A673 (cell line): Measurements from ENCODE around the gene CCBE1. TPM values are rescaled to one million over a fixed set of nuclear protein-coding genes. Genes with fewer than 3 reads are reported as not detected.

Experiments used
- BruUV-seq: library from RNA; stranded (reverse); fragments of 400-500 nt; replicated peaks from 2 replicates; lab custom pipeline; 2021; lab: Mats Ljungman, UMichigan
- CTCF ChIA-PET: fragments of 300-600 bp; sonication (Branson Sonifier 250); formaldehyde crosslinking; loops from one replicate; lab custom pipeline; 2022; ENCODE audit warnings: antibody characterized with exemption; lab: Charles Lee
- POLR2A ChIA-PET: fragments of 300-600 bp; sonication (Branson Sonifier 250); formaldehyde crosslinking; loops from one replicate; lab custom pipeline; 2022; ENCODE audit warnings: antibody characterized with exemption; ENCODE audit not compliant: low non-redundant PET; lab: Charles Lee
- DNase-seq: peaks from one replicate; pipeline ENCODE4 v3.0.0-alpha.2; 2015; ENCODE audit warnings: low spot score
- H3K27ac ChIP-seq: fragments of 200-600 bp; sonication (generic); 2 replicates; pipeline ENCODE4 v1.5.1; 2016; ENCODE audit warnings: mixed run types, low read depth, mild to moderate bottlenecking, mixed read lengths, antibody characterized with exemption, low read length; ENCODE audit not compliant: poor library complexity, severe bottlenecking
- H3K27me3 ChIP-seq: fragments of 200-600 bp; sonication (generic); replicated peaks from 2 replicates; pipeline ENCODE4 v1.6.1; 2017; ENCODE audit warnings: mixed run types, low read depth, mild to moderate bottlenecking, mixed read lengths, antibody characterized with exemption, low read length; ENCODE audit not compliant: insufficient read depth, poor library complexity
- H3K36me3 ChIP-seq: fragments of 200-600 bp; sonication (generic); 2 replicates; pipeline ENCODE4 v1.6.1; 2016; ENCODE audit warnings: mixed run types, mild to moderate bottlenecking, mixed read lengths, antibody characterized with exemption, low read length; ENCODE audit not compliant: insufficient read depth, poor library complexity, severe bottlenecking
- H3K4me1 ChIP-seq: fragments of 200-600 bp; sonication (generic); 2 replicates; pipeline ENCODE4 v1.6.1; 2017; ENCODE audit warnings: mixed run types, mild to moderate bottlenecking, mixed read lengths, antibody characterized with exemption, low read length; ENCODE audit not compliant: insufficient read depth, poor library complexity, severe bottlenecking
- H3K4me3 ChIP-seq: fragments of 200-600 bp; sonication (generic); 2 replicates; pipeline ENCODE4 v1.5.1; 2016; ENCODE audit warnings: low read depth, mixed run types, mild to moderate bottlenecking, mixed read lengths, low read length; ENCODE audit not compliant: poor library complexity, severe bottlenecking
- H3K9me3 ChIP-seq: fragments of 200-600 bp; sonication (generic); 2 replicates; pipeline ENCODE4 v1.6.1; 2016; ENCODE audit warnings: mixed run types, low read depth, mild to moderate bottlenecking, mixed read lengths, antibody characterized with exemption, low read length; ENCODE audit not compliant: poor library complexity, severe bottlenecking
- EZH2 ChIP-seq: fragments of 200-600 bp; sonication (generic); IDR thresholded peaks from 2 replicates; pipeline ENCODE4 v1.6.1; 2017; ENCODE audit warnings: borderline replicate concordance, low read depth, mild to moderate bottlenecking, mixed read lengths, antibody characterized with exemption, low read length; ENCODE audit not compliant: poor library complexity, severe bottlenecking
- intact Hi-C: fragments of 100-400 bp; cut with micrococcal nuclease; formaldehyde crosslinking; loops from one replicate; pipeline ENCODE4 v1.10.0; 2022; ENCODE audit not compliant: unreplicated experiment
- total RNA-seq: library from RNA; stranded (reverse); gene quantifications from 2 replicates; pipeline ENCODE4 v1.2.3, GENCODE V29; 2021
- TF ChIP-seq, protein P1 (sequence below): fragments of 300-800, 200-600 bp; sonication (generic); conservative IDR thresholded peaks from 2 replicates; pipeline ENCODE4 v1.5.1; 2017; ENCODE audit warnings: low read depth, mild to moderate bottlenecking, antibody characterized with exemption, low read length, moderate library complexity, mixed read lengths

The CCBE1 gene
- total RNA-seq, 1 experiment from 2014 or later = not detected

DNA sequence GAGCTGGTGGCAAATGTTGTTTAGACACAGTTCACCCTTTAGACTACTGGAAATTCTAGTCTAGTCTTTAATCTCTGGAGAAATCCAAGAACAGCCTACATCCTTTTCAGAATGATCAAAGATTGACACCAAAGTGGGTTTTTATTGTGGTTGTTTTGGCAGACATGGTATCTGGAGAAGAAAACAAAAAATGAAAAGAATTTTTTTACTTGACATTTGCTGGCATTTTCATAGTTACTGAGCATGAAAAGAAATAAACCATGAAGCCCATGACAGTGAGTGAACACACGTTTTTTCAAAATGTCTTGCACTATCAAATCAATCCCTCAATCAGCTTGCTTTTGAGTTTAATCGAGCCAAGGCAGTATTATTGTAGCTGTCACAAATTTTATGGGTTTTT lies 125.3 kb downstream of the CCBE1 start:
- Histone ChIP-seq H3K9me3 (no peaks in the 10 kb centered on the region), H3K4me3 (no peak overlapping the region), H3K27me3 (no peaks in the 10 kb centered on the region), H3K27ac (no peak overlapping the region), H3K4me1 (no peaks in the 10 kb centered on the region), H3K36me3 (no peaks in the 10 kb centered on the region)
- TF ChIP-seq, protein P1, sequence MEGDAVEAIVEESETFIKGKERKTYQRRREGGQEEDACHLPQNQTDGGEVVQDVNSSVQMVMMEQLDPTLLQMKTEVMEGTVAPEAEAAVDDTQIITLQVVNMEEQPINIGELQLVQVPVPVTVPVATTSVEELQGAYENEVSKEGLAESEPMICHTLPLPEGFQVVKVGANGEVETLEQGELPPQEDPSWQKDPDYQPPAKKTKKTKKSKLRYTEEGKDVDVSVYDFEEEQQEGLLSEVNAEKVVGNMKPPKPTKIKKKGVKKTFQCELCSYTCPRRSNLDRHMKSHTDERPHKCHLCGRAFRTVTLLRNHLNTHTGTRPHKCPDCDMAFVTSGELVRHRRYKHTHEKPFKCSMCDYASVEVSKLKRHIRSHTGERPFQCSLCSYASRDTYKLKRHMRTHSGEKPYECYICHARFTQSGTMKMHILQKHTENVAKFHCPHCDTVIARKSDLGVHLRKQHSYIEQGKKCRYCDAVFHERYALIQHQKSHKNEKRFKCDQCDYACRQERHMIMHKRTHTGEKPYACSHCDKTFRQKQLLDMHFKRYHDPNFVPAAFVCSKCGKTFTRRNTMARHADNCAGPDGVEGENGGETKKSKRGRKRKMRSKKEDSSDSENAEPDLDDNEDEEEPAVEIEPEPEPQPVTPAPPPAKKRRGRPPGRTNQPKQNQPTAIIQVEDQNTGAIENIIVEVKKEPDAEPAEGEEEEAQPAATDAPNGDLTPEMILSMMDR = no peak
- TF ChIP-seq EZH2 = no peak
- POLR2A ChIA-PET = no interaction called here
- BruUV-seq = no TSS peak
- CTCF ChIA-PET = no interaction called here
- no peak for DNase-seq
- intact Hi-C loops = no loop called here

DNA sequence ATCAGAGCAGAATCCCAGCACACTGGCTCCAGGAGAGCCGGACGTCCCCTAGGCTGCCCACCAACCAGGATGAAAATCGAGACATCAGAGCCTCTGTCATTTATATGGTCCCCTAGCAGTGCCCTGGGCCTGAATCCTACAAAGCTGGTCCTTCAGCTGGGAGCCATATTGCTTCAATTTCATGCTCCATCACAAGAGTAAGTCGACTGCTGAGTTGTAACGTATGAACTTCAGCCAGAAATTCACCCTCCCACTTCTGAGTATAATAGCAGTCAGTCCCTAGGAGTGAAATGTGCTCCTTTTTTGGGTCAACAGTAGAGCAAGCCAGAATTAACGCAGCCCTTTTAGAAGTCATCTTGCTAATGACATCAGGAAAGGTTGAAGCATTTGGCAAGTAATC lies 126.4 kb downstream of the CCBE1 start:
- Histone ChIP-seq H3K27me3 (no peaks in the 10 kb centered on the region), H3K4me3 (no peak overlapping the region), H3K4me1 (no peaks in the 10 kb centered on the region), H3K27ac (no peak overlapping the region), H3K36me3 (no peaks in the 10 kb centered on the region), H3K9me3 (no peaks in the 10 kb centered on the region)
- ChIA-PET CTCF (no interaction called here), POLR2A (no interaction called here)
- TF ChIP-seq, protein P1 = no peak
- TF ChIP-seq EZH2 = no peak
- no TSS peak for BruUV-seq
- no peak for DNase-seq
- intact Hi-C loops = no loop called here

- DNase-seq = no peak
Observed at GRCh38 chr18:59570101-59570775, 127.0 kb downstream of the CCBE1 start.

More at GRCh38 chr18:59570101-59570775, 127.0 kb downstream of the CCBE1 start:
- H3K4me1 ChIP-seq = no peaks in the 10 kb centered on the region
- H3K9me3 ChIP-seq = no peaks in the 10 kb centered on the region
- H3K36me3 ChIP-seq = no peaks in the 10 kb centered on the region
- POLR2A ChIA-PET = no interaction called here
- CTCF ChIA-PET = no interaction called here
- TF ChIP-seq EZH2 = no peak
- TF ChIP-seq, protein P1 = no peak
- intact Hi-C loops = no loop called here
- BruUV-seq = no TSS peak
- no peak overlapping the region for H3K4me3 ChIP-seq
- H3K27me3 ChIP-seq = no peaks in the 10 kb centered on the region
- H3K27ac ChIP-seq = no peak overlapping the region
